GM10266 (cell line): ENCODE measurements around the gene HMX2.

Experiments used
- DNase-seq: peaks from one replicate; pipeline ENCODE4 v3.0.0; 2012; ENCODE audit errors: extremely low spot score
- CTCF ChIP-seq: IDR thresholded peaks from 2 replicates; pipeline ENCODE4 v1.5.1; 2012; ENCODE audit warnings: mild to moderate bottlenecking, low read depth; ENCODE audit not compliant: control insufficient read depth, insufficient read depth; ENCODE audit errors: missing control alignments

Gene HMX2

GRCh38 chr10:123183724-123184123 is 35.8 kb downstream of the HMX2 start:
- no peak for DNase-seq
- TF ChIP-seq CTCF: no peak

DNA sequence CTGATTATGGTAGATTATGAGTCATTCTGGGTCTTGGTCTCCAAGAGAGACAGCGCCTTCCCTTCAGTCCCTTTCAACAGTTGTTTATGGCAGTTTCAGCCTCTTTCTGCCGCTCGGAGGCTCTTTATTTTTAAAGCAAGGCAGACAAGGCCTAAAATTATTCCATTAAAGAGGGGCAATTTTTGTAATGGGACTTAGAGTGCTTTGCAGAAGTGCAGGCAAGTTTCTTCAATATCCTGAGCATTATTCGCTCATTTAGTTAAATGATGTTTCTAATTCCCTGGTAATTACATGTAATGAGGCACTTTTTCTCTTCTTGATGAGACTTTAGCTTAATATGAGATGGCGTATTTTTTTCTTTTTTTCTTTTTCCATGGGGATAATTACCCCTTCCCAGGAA is 39.8 kb downstream of the HMX2 start:
- TF ChIP-seq CTCF: no peak
- no peak for DNase-seq

- TF ChIP-seq CTCF: no peak
- DNase-seq: no peak
These were observed 44.0 kb downstream of the HMX2 start for GRCh38 chr10:123191886-123192285.

GRCh38 chr10:123194056-123194455 is 46.1 kb downstream of the HMX2 start:
- TF ChIP-seq CTCF: no peak

More at GRCh38 chr10:123194056-123194455, 46.1 kb downstream of the HMX2 start:
- DNase-seq: no peak
